Cardiac muscle cell (in vitro differentiated cells and primary cell): ENCODE measurements around the gene LRRC34. TPM values are rescaled to one million over a fixed set of nuclear protein-coding genes. Genes with fewer than 3 reads are reported as not detected.

Experiments
- DNase-seq, 2 donors: peaks; one replicate each; pipeline versions ENCODE4 v3.0.0 to v3.0.0-alpha.2; 2010 to 2017; ENCODE audit warnings: low read depth in 1 of 2, low spot score in 1 of 2
- H3K27ac ChIP-seq: fragments of 200-600 bp; sonication (generic); 2 replicates; pipeline ENCODE4 v1.5.1; 2016
- H3K27me3 ChIP-seq: fragments of 200-600 bp; sonication (generic); 2 replicates; pipeline ENCODE4 v1.6.0; 2016; ENCODE audit warnings: control low read depth
- H3K36me3 ChIP-seq: fragments of 200-600 bp; sonication (generic); 2 replicates; pipeline ENCODE4 v1.5.1; 2016; ENCODE audit warnings: control low read depth
- H3K4me1 ChIP-seq: fragments of 200-600 bp; sonication (generic); 2 replicates; pipeline ENCODE4 v1.8.1; 2017; ENCODE audit warnings: low read depth, mild to moderate bottlenecking, mixed run types
- H3K4me3 ChIP-seq: fragments of 200-600 bp; sonication (generic); 2 replicates; pipeline ENCODE4 v1.5.1; 2016; ENCODE audit warnings: mild to moderate bottlenecking
- H3K9me3 ChIP-seq: fragments of 200-600 bp; sonication (generic); 2 replicates; pipeline ENCODE4 v1.5.1; 2017; ENCODE audit warnings: low read depth, mild to moderate bottlenecking, control low read depth
- CTCF ChIP-seq: IDR thresholded peaks from 2 replicates; pipeline ENCODE4 v1.5.1; 2012; ENCODE audit warnings: low read depth, mild to moderate bottlenecking, low read length
- polyA plus RNA-seq: library from polyadenylated mRNA; unstranded; fragments of >200 nt; fragmentation: Nextera tagmentation; extraction: Ambion mirVana; gene quantifications from 2 replicates; pipeline ENCODE4 v1.2.1, GENCODE V29; 2016
- total RNA-seq: library from RNA; depleted of rRNA; stranded (reverse); fragments of >200 nt; gene quantifications from 2 replicates; pipeline ENCODE4 v1.2.3, GENCODE V29; 2016

Gene LRRC34
- total and polyA plus RNA-seq, 2 experiments from 2014 or later = 5.2 to 6.8 TPM

- TF ChIP-seq CTCF = peak; percentile 47
- no peak overlapping the region for H3K27ac ChIP-seq
- peaks cover 11% of the 10 kb centered on the region for H3K4me1 ChIP-seq
- H3K4me3 ChIP-seq = no peak overlapping the region
- no peaks in the 10 kb centered on the region for H3K27me3 ChIP-seq
- DNase-seq = peak in 1 of 2 donors; percentile 53
- H3K9me3 ChIP-seq = no peaks in the 10 kb centered on the region
- H3K36me3 ChIP-seq = no peaks in the 10 kb centered on the region
Measured at GRCh38 chr3:169813757-169814517, 1.2 kb upstream of the LRRC34 start.

- H3K4me3 ChIP-seq = no peak overlapping the region
- H3K4me1 ChIP-seq = peaks cover 13% of the 10 kb centered on the region
- no peaks in the 10 kb centered on the region for H3K9me3 ChIP-seq
- H3K36me3 ChIP-seq = no peaks in the 10 kb centered on the region
- no peak for TF ChIP-seq CTCF
- H3K27me3 ChIP-seq = no peaks in the 10 kb centered on the region
- H3K27ac ChIP-seq = no peak overlapping the region
- no peak for DNase-seq
Measured at GRCh38 chr3:169813278-169813677, 574 bp upstream of the LRRC34 start.

- H3K4me1 ChIP-seq = peaks cover 13% of the 10 kb centered on the region
- no peaks in the 10 kb centered on the region for H3K36me3 ChIP-seq
- no peak for TF ChIP-seq CTCF
- peak overlapping the region; percentile 66 for H3K27ac ChIP-seq
- peak overlapping the region; percentile 32 for H3K4me3 ChIP-seq
- no peaks in the 10 kb centered on the region for H3K9me3 ChIP-seq
- peak; percentile 32 to 81 for DNase-seq
- H3K27me3 ChIP-seq = no peaks in the 10 kb centered on the region
Measured at GRCh38 chr3:169811631-169812331, 923 bp downstream of the LRRC34 start.

- H3K4me3 ChIP-seq = no peak overlapping the region
- H3K27me3 ChIP-seq = no peaks in the 10 kb centered on the region
- H3K27ac ChIP-seq = peak overlapping the region; percentile 64
- no peak for TF ChIP-seq CTCF
- no peaks in the 10 kb centered on the region for H3K36me3 ChIP-seq
- DNase-seq = no peak
- H3K9me3 ChIP-seq = no peaks in the 10 kb centered on the region
- peaks cover 13% of the 10 kb centered on the region for H3K4me1 ChIP-seq
Measured at GRCh38 chr3:169809230-169809795, 3.4 kb downstream of the LRRC34 start.

- H3K27ac ChIP-seq = no peak overlapping the region
- DNase-seq = no peak
- TF ChIP-seq CTCF = no peak
- no peaks in the 10 kb centered on the region for H3K9me3 ChIP-seq
- peaks cover 8% of the 10 kb centered on the region for H3K36me3 ChIP-seq
- no peak overlapping the region for H3K4me3 ChIP-seq
- H3K4me1 ChIP-seq = peaks cover 8% of the 10 kb centered on the region
- no peaks in the 10 kb centered on the region for H3K27me3 ChIP-seq
Measured at GRCh38 chr3:169804681-169805080, 8.0 kb downstream of the LRRC34 start.
